Dermis blood vessel endothelial cell (primary cell): ENCODE measurements around the gene GOLPH3. TPM values are rescaled to one million over a fixed set of nuclear protein-coding genes. Genes with fewer than 3 reads are reported as not detected.
"Not testable (repeated sequence)": the region's sequence is repeated elsewhere in the genome, so short reads cannot be mapped to it uniquely, and the experiment has no call there.

Source experiments
- DNase-seq: peaks from one replicate; pipeline ENCODE4 v3.0.0; 2010
- total RNA-seq: library from RNA; depleted of rRNA; stranded (reverse); fragments of >200 nt; gene quantifications from 2 replicates; pipeline ENCODE4 v1.2.3, GENCODE V29; 2014

GOLPH3 gene
- total RNA-seq, 1 donor from 2014 or later: 65.9 TPM

DNA sequence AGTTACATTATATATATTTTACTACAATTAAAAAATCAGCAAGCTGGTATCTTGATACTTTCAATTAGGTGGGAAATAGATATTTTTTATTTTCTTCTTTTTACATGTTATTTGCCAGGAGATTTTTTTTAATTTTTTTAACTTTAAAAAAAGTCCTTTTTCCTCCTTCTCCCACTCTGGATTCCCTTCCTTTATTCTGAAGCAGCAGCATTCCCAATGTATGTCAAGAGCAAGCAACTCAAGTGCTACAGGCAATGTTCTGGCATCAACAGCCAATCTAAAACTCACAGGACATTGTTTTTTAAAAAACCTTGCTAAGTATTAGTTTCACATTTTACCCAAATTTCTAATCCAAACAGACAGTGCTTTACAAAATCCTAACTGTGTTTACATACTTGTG, 41.4 kb downstream of the GOLPH3 start:
- DNase-seq: no peak

- DNase-seq: no peak
Measured at GRCh38 chr5:32131604-32132003, 42.5 kb downstream of the GOLPH3 start.

GRCh38 chr5:32130865-32131264, 43.3 kb downstream of the GOLPH3 start:
- peak; percentile 43 for DNase-seq

- DNase-seq: no peak
Measured at GRCh38 chr5:32129074-32129598, 45.0 kb downstream of the GOLPH3 start.

- no peak for DNase-seq
Measured at GRCh38 chr5:32127711-32128110, 46.4 kb downstream of the GOLPH3 start.

- DNase-seq: peak; percentile 44
Measured at GRCh38 chr5:32126691-32127090, 47.4 kb downstream of the GOLPH3 start.

- DNase-seq: no peak
Measured at GRCh38 chr5:32123889-32124676, 50.0 kb downstream of the GOLPH3 start.

GRCh38 chr5:32123058-32123805, 50.9 kb downstream of the GOLPH3 start:
- no peak for DNase-seq

GRCh38 chr5:32118922-32119321, 55.2 kb downstream of the GOLPH3 start:
- not testable (repeated sequence) for DNase-seq

DNA sequence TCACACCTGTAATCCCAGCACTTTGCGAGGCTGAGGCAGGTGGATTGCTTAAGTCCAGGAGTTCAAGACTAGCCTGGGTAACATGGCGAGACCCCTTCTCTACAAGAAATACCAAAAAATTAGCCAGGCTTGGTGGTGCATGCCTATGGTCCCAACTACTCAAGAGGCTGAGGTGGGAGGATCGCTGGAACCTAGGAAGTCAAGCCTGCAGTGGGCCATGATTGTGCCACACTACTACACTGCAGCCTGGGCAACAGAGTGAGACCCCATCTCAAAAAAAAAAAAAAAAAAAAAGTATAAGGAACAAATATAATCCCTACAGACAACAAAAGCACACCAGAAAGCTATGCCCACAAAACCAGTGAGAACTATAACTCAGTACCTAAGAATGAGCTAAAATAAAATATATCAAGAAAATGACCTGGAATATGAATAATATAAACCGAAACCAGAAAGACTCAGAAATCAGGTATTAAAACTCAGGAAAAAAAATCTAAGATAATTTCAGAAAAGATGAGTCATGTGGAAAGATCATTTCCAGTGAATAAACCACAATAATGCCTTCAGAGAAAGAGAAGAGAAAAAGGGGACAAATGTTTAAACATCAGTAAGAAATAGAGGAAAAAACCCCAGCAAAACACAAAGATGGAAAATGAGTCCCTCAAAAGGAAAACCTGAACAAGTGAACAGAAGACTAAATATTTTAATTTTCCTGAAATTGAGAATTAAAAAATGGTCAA, 57.4 kb downstream of the GOLPH3 start:
- DNase-seq: no peak

GRCh38 chr5:32115985-32116384, 58.1 kb downstream of the GOLPH3 start:
- DNase-seq: peak; percentile 20

- DNase-seq: no peak
Measured at GRCh38 chr5:32110111-32110696, 63.9 kb downstream of the GOLPH3 start.

DNA sequence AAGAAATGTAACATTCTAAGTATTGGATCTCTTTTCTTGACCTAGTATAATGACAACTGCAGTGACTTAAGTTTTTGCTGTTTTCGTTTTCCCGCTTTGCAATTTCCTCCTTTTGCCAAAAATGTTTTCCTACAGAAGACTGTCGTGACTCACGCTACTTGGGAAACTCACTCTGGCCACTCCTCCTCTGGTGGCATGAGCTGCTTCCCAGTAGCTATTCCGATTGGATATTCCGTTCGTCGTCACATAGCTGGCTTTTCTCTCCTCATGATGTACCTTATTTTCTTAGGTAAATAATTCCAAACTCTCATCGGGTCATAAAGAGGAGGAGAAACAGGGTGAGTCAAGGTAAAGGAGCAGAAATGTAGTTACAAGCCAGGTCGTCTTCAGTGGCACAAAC, 64.9 kb downstream of the GOLPH3 start:
- peak; percentile 75 for DNase-seq

DNA sequence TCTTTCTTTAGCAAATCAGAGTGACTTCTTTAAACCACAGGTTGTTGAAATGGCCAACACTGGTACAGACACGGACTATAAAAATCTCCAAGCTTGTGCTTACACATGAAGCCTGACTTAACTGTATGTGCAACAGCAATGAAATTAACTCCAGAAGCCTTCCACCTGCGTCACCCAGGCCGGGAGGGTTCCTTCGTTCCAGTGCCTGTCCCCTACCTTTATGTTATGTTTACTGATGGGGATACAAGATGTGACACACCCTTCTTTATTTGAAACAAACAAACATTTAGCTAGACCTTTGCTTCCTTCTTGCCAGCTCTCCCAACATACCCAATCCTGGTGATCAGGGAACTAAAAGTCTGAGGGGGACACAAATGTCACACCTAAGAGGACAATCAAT, 66.0 kb downstream of the GOLPH3 start:
- no peak for DNase-seq

DNA sequence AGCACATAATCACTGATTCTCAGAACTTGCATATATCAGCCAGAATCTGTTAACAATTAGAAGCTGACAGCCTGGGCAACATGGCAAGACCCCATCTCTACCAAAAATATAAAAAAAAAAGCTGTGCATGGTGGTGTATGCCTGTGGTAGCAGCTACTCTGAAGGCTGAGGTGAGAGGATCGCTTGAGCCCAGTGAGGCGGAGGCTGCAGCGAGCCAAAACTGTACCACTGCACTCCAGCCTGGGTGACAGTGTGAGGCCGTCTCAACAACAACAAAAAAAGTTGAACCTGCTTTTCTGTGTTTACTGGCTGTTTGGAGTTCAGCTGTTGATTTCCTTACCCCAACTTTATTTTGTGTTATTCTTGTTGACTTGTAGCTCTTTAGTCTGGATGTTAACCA, 66.8 kb downstream of the GOLPH3 start:
- no peak for DNase-seq

GRCh38 chr5:32103521-32103920, 70.6 kb downstream of the GOLPH3 start:
- DNase-seq: no peak

GRCh38 chr5:32102254-32102986, 71.7 kb downstream of the GOLPH3 start:
- DNase-seq: no peak

DNA sequence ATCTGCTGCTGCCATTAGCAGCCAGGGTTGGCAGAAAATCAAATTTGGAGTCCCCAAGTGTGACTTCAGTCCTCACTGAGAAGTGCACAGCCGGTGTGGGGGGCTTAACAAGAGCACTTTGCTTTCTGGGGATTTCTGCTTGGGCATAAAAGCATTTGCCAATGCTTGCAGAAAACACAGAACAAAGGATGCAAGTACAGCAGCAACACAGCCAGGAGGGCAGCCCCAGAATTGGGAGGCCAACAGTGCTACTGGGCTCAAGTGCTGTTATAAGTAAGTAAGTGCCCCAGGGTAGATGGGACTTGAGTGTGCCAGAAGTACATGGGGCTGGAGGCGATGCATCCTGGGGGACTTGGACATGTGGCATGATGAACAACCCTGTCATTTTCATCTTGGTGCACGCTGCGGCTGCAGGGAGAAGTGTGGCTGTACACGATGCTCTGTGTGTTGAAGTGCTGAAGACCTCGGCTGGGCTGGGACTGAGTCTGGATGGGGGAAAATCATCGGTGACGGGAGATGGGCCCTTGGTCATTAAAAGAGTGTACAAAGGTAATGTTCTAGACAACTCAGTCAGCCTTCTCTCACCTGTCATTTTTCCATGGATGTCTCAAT, 73.3 kb downstream of the GOLPH3 start:
- no peak for DNase-seq

DNA sequence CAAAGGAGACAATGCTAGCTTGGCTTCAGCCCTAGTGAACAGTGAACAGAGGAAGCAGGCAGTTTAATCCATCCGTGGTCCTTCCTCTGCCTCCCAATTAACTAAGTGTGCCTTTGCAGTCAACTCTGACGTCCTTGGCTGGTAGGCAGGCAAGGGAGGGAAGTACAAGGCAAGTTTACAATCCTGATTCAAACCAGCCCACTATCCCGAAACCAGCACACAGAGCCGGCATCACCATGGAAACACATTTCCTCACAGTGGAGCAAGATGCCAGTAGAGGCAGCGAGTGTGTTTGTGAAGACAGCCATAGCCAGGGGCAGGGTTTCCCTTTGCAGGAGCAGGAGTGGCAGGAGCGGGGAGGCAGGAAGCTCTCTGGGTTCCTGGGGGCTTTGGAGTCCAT, 73.9 kb downstream of the GOLPH3 start:
- DNase-seq: peak; percentile 78

- peak; percentile 21 for DNase-seq
Measured at GRCh38 chr5:32099486-32100035, 74.6 kb downstream of the GOLPH3 start.

GRCh38 chr5:32098890-32099310, 75.2 kb downstream of the GOLPH3 start:
- peak; percentile 90 for DNase-seq
